Loucy (cell line): ENCODE results near the gene TPCN1.
A peak's percentile ranks its signal among the peaks of the same experiment; 100 is the strongest.

Source experiments
- H2AFZ ChIP-seq: fragments of 200-600 bp; sonication (generic); 2 replicates; pipeline ENCODE4 v1.6.0; 2016; ENCODE audit warnings: antibody characterized with exemption, mild to moderate bottlenecking, low read length, moderate library complexity
- H3F3A ChIP-seq: fragments of 200-600 bp; 2 replicates; pipeline ENCODE4 v1.6.0; 2016; ENCODE audit warnings: antibody characterized with exemption, low read depth, mild to moderate bottlenecking
- H3K27me3 ChIP-seq: fragments of 200-600 bp; sonication (generic); 2 replicates; pipeline ENCODE4 v1.6.1; 2014; ENCODE audit warnings: low read length, mild to moderate bottlenecking; ENCODE audit not compliant: insufficient read depth, poor library complexity, severe bottlenecking
- H3K36me3 ChIP-seq: fragments of 200-600 bp; sonication (generic); 2 replicates; pipeline ENCODE4 v1.6.1; 2016; ENCODE audit warnings: low read length; ENCODE audit not compliant: insufficient read depth
- H3K4me1 ChIP-seq: fragments of 200-600 bp; sonication (generic); 2 replicates; pipeline ENCODE4 v1.5.1; 2014; ENCODE audit warnings: low read length, mild to moderate bottlenecking; ENCODE audit not compliant: insufficient read depth, poor library complexity, severe bottlenecking
- H3K4me2 ChIP-seq: fragments of 200-600 bp; sonication (generic); 2 replicates; pipeline ENCODE4 v1.6.0; 2014; ENCODE audit warnings: antibody characterized with exemption, low read length, low read depth, mild to moderate bottlenecking; ENCODE audit not compliant: poor library complexity, severe bottlenecking
- H3K4me3 ChIP-seq: fragments of 200-600 bp; sonication (generic); 2 replicates; pipeline ENCODE4 v1.5.1; 2014; ENCODE audit warnings: low read length, mild to moderate bottlenecking, mixed read lengths; ENCODE audit not compliant: poor library complexity, severe bottlenecking
- H3K79me2 ChIP-seq: fragments of 200-600 bp; sonication (generic); 2 replicates; pipeline ENCODE4 v1.6.1; 2014; ENCODE audit warnings: low read length; ENCODE audit not compliant: insufficient read depth
- H3K9ac ChIP-seq: fragments of 200-600 bp; sonication (generic); 2 replicates; pipeline ENCODE4 v1.6.0; 2014; ENCODE audit warnings: mild to moderate bottlenecking, low read depth, low read length, moderate library complexity; ENCODE audit not compliant: poor library complexity, severe bottlenecking
- H3K9me2 ChIP-seq: fragments of 200-600 bp; sonication (generic); replicated peaks from 2 replicates; pipeline ENCODE4 v1.6.1; 2016; ENCODE audit warnings: low read depth, low read length, mixed read lengths
- H3K9me3 ChIP-seq: fragments of 200-600 bp; sonication (generic); 2 replicates; pipeline ENCODE4 v1.6.1; 2014; ENCODE audit warnings: mild to moderate bottlenecking, antibody characterized with exemption, low read length, low read depth; ENCODE audit not compliant: insufficient read depth
- H4K20me1 ChIP-seq: fragments of 200-600 bp; sonication (generic); 2 replicates; pipeline ENCODE4 v1.6.0; 2014; ENCODE audit warnings: antibody characterized with exemption, low read length, mild to moderate bottlenecking; ENCODE audit not compliant: insufficient read depth, poor library complexity, severe bottlenecking
- EZH2phosphoT487 ChIP-seq: fragments of 200-600 bp; IDR thresholded peaks from 2 replicates; pipeline ENCODE4 v1.6.1; 2018; ENCODE audit warnings: antibody characterized with exemption, mild to moderate bottlenecking, moderate library complexity, borderline replicate concordance
- TF ChIP-seq, protein P1 (sequence below): fragments of 200-600 bp; sonication (generic); conservative IDR thresholded peaks from 2 replicates; pipeline ENCODE4 v1.5.1; 2014; ENCODE audit warnings: mild to moderate bottlenecking, antibody characterized with exemption, low read length

TPCN1 gene

DNA sequence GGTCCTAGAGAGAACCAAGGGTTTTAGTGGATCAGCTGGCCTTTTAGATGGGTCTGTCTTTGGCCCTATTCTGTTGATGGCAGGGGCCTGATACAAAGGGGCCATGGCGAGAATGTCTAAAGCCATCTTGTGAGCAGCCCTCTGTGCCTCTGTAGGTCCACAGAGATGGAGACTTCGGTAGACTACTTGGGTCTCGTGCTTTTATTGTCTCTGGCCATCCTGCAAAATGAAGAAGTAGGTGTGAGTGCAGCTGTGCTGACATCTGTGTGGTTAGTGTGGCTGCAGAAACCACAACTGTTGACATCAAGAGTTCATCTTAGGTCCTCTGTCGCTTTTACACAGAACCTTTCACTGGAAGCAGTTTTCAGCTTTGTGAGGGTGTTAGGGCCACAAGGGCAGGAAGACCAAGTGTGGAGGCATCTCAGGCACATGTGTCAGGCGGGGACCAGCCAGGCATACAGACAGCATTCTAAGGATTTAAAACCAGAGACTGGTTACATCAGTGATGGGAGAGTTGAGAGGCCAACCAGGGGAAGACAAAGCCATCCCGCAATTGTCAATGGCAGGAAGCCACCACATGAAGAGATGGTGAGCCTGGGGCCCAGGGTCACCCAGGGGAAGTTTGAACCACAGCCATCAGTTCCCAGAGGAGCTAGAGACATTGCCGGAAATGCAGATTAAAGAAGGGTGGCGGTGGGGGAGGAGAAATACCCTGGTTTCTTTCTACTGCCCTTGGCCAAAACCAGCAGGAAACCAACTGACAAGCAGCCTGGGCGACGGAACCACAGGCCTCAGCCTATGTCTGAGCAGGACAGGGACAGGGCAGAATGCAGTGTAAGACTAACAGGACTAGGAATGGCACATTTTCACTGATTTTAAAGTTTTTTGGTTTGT, 13.0 kb upstream of the TPCN1 start:
- H3K79me2 ChIP-seq: peaks cover 5% of the 10 kb centered on the region; the same call in 1 of the 2 replicates
- peaks cover 12% of the 10 kb centered on the region for H3F3A ChIP-seq

DNA sequence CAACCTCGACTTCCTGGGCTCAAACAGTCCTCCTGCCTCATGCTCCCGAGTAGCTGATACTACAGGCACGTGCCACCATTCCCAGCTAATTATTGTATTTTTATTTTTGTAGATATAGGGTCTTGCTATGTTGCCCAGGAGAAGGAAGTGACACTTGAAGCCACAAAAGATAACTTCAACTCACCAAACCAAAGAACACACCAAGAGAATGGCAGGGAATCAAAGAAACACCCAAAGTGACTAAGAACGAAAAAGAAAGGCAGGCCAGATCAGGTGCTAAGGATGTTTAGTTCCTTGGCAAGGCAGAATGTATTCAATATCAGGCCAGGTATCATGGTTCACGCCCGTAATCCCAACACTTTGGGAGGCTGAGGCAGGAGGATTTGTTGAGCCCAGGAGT, 10.1 kb upstream of the TPCN1 start:
- Histone ChIP-seq H3K27me3 (no peaks in the 10 kb centered on the region), H4K20me1 (no peaks in the 10 kb centered on the region), H3K79me2 (peaks cover 5% of the 10 kb centered on the region; the same call in 1 of the 2 replicates), H2AFZ (no peak overlapping the region), H3K4me3 (no peak overlapping the region), H3K9me2 (no peaks in the 10 kb centered on the region), H3K4me1 (peaks cover 59% of the 10 kb centered on the region), H3F3A (peaks cover 12% of the 10 kb centered on the region), H3K9ac (no peak overlapping the region), H3K36me3 (no peaks in the 10 kb centered on the region), H3K4me2 (no peak overlapping the region), H3K9me3 (no peaks in the 10 kb centered on the region)
- TF ChIP-seq, protein P1, sequence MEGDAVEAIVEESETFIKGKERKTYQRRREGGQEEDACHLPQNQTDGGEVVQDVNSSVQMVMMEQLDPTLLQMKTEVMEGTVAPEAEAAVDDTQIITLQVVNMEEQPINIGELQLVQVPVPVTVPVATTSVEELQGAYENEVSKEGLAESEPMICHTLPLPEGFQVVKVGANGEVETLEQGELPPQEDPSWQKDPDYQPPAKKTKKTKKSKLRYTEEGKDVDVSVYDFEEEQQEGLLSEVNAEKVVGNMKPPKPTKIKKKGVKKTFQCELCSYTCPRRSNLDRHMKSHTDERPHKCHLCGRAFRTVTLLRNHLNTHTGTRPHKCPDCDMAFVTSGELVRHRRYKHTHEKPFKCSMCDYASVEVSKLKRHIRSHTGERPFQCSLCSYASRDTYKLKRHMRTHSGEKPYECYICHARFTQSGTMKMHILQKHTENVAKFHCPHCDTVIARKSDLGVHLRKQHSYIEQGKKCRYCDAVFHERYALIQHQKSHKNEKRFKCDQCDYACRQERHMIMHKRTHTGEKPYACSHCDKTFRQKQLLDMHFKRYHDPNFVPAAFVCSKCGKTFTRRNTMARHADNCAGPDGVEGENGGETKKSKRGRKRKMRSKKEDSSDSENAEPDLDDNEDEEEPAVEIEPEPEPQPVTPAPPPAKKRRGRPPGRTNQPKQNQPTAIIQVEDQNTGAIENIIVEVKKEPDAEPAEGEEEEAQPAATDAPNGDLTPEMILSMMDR: no peak

More for the DNA sequence above, 13.0 kb upstream of the TPCN1 start:
- Histone ChIP-seq H3K4me2 (peak overlapping the region; percentile 88), H3K4me3 (peak overlapping the region; percentile 71), H3K9me2 (no peaks in the 10 kb centered on the region), H3K36me3 (no peaks in the 10 kb centered on the region), H3K4me1 (peaks cover 59% of the 10 kb centered on the region), H3K27me3 (no peaks in the 10 kb centered on the region), H3K9ac (peak overlapping the region; percentile 75), H4K20me1 (no peaks in the 10 kb centered on the region), H2AFZ (no peak overlapping the region), H3K9me3 (no peaks in the 10 kb centered on the region)
- TF ChIP-seq, protein P1: no peak
- TF ChIP-seq EZH2phosphoT487: no peak; the same call in 1 of the 2 replicates

DNA sequence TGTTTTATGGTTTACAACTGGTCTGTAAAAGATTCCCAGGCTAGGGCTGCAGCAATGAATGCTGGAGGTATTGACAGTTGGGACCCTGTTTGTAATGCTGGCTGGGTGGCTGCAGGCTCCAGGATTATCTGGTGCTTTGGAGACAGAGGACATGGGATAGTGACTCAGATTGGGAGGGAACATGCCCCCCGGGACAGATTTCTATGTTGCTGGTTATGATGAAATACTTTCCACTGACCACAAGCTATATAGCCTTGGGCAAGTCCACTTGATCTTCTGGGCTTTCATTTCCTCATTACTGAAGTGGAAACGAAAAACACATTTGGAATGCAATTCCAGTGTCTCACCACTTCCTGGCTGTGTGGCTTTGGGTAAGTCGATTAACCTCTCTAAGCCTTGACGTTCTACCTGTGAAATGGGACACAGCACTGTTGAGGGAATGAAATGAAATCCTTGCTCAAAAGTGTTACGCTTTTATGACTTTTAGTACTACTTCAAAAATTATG, 6.3 kb upstream of the TPCN1 start:
- peaks cover 24% of the 10 kb centered on the region for H3K4me1 ChIP-seq
- no peak overlapping the region for H2AFZ ChIP-seq
- H3K4me2 ChIP-seq: no peak overlapping the region

More for the DNA sequence above, 6.3 kb upstream of the TPCN1 start:
- H3K9me2 ChIP-seq: no peaks in the 10 kb centered on the region
- no peaks in the 10 kb centered on the region for H3K27me3 ChIP-seq
- no peaks in the 10 kb centered on the region for H4K20me1 ChIP-seq
- H3F3A ChIP-seq: no peaks in the 10 kb centered on the region
- no peak overlapping the region for H3K4me3 ChIP-seq
- H3K79me2 ChIP-seq: peaks cover 5% of the 10 kb centered on the region; the same call in 1 of the 2 replicates
- TF ChIP-seq, protein P1: no peak
- no peak for TF ChIP-seq EZH2phosphoT487
- no peaks in the 10 kb centered on the region for H3K36me3 ChIP-seq
- H3K9me3 ChIP-seq: no peaks in the 10 kb centered on the region
- no peak overlapping the region for H3K9ac ChIP-seq
